NCI-H1436 (cell line): ENCODE measurements around the gene MBD1.
"Not testable (repeated sequence)": the region's sequence is repeated elsewhere in the genome, so short reads cannot be mapped to it uniquely, and the experiment has no call there.

ENCODE experiments used
- DNase-seq: peaks from one replicate; lab custom pipeline; 2025; lab: John Stamatoyannopoulos, UW

Gene MBD1

GRCh38 chr18:50281295-50281971, at the start of gene MBD1:
Gene MBD1, minus strand, starts transcription at chr18:50281523. Its CDS starts 1,531 bp downstream, at chr18:50279992.
- DNase-seq: peak; percentile 94

GRCh38 chr18:50330176-50330575, 48.9 kb upstream of the MBD1 start:
- DNase-seq: no peak

- no peak for DNase-seq
These were observed 46.7 kb upstream of the MBD1 start for GRCh38 chr18:50327983-50328382.

- DNase-seq: no peak
These were observed 39.4 kb upstream of the MBD1 start for GRCh38 chr18:50320719-50321118.

- DNase-seq: no peak
These were observed 34.0 kb upstream of the MBD1 start for GRCh38 chr18:50315100-50315871.

- DNase-seq: no peak
These were observed 32.6 kb upstream of the MBD1 start for GRCh38 chr18:50313873-50314460.

- DNase-seq: no peak
These were observed 31.8 kb upstream of the MBD1 start for GRCh38 chr18:50313031-50313607.

GRCh38 chr18:50312296-50313030, 31.1 kb upstream of the MBD1 start:
- no peak for DNase-seq

GRCh38 chr18:50311650-50312049, 30.3 kb upstream of the MBD1 start:
- DNase-seq: no peak

- DNase-seq: no peak
These were observed 28.8 kb upstream of the MBD1 start for GRCh38 chr18:50310080-50310479.

GRCh38 chr18:50308851-50309250, 27.5 kb upstream of the MBD1 start:
- DNase-seq: not testable (repeated sequence)

- DNase-seq: peak; percentile 88
These were observed 26.6 kb upstream of the MBD1 start for GRCh38 chr18:50307738-50308470.

- DNase-seq: no peak
These were observed 26.0 kb upstream of the MBD1 start for GRCh38 chr18:50307400-50307737.

- no peak for DNase-seq
These were observed 25.6 kb upstream of the MBD1 start for GRCh38 chr18:50306944-50307343.

- DNase-seq: no peak
These were observed 19.8 kb upstream of the MBD1 start for GRCh38 chr18:50301074-50301473.

- DNase-seq: no peak
These were observed 18.5 kb upstream of the MBD1 start for GRCh38 chr18:50299626-50300388.

- DNase-seq: no peak
These were observed 17.3 kb upstream of the MBD1 start for GRCh38 chr18:50298443-50299284.

- peak; percentile 31 for DNase-seq
These were observed 16.5 kb upstream of the MBD1 start for GRCh38 chr18:50297621-50298442.

GRCh38 chr18:50293039-50293438, 11.7 kb upstream of the MBD1 start:
- DNase-seq: no peak
